Measurements from ENCODE around the gene PLXNA2.

The PLXNA2 gene

DNA sequence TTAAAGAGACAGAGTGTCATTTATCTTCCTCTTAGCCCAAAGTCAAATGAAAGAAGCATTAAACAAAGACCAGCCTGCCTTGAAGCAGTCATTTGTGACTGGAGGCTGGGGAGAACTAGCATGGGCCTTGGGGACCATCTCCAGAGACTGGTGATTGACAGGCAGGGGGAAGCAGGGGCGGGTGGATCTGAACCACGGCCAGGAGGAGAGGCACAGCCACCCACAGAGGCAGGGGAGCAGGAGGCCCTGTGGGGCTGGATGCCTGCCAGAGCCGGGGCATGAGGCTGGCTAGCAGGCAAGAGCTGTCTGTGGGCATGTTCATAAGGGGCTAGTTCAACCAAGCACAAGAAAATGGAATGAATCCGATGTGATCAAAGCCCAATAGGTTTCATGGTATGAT is 73.9 kb downstream of the PLXNA2 start:
- no peak for DNase-seq (ENCODE audit: low read depth)
- TF ChIP-seq, protein P1, sequence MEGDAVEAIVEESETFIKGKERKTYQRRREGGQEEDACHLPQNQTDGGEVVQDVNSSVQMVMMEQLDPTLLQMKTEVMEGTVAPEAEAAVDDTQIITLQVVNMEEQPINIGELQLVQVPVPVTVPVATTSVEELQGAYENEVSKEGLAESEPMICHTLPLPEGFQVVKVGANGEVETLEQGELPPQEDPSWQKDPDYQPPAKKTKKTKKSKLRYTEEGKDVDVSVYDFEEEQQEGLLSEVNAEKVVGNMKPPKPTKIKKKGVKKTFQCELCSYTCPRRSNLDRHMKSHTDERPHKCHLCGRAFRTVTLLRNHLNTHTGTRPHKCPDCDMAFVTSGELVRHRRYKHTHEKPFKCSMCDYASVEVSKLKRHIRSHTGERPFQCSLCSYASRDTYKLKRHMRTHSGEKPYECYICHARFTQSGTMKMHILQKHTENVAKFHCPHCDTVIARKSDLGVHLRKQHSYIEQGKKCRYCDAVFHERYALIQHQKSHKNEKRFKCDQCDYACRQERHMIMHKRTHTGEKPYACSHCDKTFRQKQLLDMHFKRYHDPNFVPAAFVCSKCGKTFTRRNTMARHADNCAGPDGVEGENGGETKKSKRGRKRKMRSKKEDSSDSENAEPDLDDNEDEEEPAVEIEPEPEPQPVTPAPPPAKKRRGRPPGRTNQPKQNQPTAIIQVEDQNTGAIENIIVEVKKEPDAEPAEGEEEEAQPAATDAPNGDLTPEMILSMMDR (IDR thresholded peaks at IDR 0.05; ENCODE audit: low read length, missing control alignments), result no peak
- no peak overlapping the region for H3K4me3 ChIP-seq (replicated peaks; ENCODE audit: low read depth, low read length)

DNA sequence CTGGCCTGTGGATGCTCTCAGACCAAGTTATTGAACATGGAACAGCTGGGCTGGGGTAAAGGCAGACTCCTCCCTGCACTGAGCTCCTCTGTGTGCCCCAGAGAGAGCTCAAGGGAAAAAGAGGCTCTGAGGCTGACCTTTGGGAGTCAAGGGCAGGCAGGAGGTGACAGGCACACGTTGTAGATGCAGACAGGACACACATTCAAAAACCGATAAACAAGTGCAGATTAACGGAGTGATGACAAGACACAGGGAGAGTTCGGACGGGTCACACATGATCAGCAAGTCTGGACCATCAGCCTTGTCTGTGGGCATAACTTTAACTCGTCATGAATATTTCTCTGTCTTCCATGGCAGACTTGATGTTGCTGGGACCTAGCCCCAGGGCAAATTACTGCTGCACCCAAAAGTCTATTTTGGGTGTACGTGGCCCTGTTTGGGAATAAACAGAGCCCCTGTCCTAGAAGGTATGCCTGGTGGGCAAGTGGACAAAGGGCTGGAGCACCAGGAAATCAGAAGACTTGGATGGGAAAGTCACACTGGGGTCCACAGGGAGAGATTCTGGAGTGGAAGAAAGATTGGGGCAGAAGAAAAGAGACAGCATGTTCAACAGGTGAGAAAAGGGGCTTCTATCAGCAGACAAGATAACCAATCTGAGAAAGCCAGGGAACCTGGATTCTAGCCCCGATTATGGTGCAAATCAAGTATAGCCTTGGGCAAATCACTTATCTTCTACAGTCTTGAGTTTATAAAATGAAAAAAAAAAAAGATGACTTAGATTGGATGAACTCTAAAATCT is 74.9 kb downstream of the PLXNA2 start:
- TF ChIP-seq, protein P1 (IDR thresholded peaks at IDR 0.05; ENCODE audit: low read length, missing control alignments), result no peak
- H3K4me3 ChIP-seq (replicated peaks; ENCODE audit: low read depth, low read length), result no peak overlapping the region
- no peak for DNase-seq (ENCODE audit: low read depth)

DNA sequence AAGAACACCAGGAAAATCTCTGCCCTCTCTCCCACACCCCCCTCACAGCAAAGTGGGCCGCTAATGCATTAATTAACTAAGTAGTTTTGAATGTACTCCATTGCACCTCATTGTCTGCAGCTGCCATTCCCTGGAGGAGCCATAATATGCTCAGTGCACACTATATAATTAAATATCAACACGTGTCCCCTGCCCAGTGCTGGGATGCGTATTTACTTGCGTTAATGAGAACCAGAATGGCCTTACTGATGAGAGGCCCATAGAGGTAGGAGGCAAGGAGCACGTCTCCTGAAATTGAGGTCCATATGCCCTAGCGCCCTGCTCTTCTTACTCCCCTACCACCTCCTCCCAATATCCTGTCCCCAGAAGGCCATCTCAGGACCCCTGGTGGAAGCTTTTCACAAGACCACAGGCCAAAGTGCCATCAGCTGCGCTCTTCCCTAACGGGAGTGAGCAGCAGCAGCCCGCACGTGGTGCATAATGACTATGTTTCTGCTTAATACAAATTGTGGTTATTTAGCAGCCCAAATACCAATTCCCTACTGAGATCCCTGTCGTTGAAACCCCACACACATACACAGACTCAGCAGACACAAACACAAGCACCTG is 76.8 kb downstream of the PLXNA2 start:
- TF ChIP-seq, protein P1 (IDR thresholded peaks at IDR 0.05; ENCODE audit: low read length, missing control alignments), result no peak
- no peak overlapping the region for H3K4me3 ChIP-seq (replicated peaks; ENCODE audit: low read depth, low read length)
- DNase-seq (ENCODE audit: low read depth), result no peak

DNA sequence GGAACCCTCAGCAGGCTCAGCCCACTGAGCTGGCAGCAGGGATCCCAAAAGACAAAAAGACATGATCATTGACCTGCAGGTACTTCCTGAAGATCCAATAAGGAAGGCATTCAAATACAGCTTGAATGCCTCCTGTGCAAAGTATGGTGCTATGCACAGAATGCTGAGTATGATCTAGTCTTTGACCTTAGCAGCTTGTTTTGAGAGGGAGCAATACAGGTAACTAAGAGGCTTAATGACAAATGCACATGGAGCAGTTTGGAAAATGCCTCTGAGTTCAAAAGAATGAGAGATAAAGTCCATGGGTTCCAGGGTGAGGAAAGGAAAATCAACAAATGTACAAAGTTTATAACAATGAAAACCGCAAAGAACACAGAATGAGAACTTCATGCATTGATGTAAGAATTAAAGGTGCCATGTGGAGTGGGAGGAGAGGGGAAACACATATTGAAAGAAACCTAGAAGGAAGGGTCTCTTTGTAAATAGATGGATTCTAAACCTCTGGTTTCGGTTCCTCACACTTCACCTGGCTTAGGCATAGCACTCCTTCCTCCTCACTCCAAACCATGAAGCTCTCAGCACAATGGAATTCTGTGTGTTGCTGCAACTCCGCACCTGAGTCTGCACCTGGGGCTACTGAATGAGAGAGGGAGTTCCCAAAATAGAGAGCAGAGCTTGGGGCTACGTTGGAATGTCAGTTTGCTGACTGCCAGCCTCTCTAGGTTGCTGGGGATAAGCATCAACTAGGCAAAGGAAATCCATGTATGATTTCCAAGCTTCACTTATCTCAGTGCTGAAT is 77.6 kb downstream of the PLXNA2 start:
- no peak for DNase-seq (ENCODE audit: low read depth)
- H3K4me3 ChIP-seq (replicated peaks; ENCODE audit: low read depth, low read length), result no peak overlapping the region
- TF ChIP-seq, protein P1 (IDR thresholded peaks at IDR 0.05; ENCODE audit: low read length, missing control alignments), result no peak

DNA sequence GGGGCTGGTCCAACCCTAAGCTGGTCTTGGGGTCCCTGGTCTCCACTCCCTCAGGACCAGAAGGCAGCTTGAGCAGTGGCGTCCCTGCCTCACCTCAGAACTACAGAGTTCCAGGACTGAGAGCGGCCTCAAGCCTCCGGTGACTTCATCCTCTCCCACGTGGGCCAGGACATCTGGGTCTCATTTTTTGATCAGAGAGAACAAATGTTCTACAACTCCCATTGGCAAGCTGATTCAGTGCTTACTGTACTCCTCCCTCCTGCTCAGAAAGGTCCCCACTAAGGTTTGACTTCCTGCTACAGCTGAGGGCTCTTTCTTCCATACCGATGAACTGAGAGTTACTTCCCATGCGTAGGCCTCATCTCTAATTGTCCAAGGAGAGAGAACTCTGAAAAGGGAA is 78.5 kb downstream of the PLXNA2 start:
- no peak for DNase-seq (ENCODE audit: low read depth)
- TF ChIP-seq, protein P1 (IDR thresholded peaks at IDR 0.05; ENCODE audit: low read length, missing control alignments), result no peak
- H3K4me3 ChIP-seq (replicated peaks; ENCODE audit: low read depth, low read length), result no peak overlapping the region

DNA sequence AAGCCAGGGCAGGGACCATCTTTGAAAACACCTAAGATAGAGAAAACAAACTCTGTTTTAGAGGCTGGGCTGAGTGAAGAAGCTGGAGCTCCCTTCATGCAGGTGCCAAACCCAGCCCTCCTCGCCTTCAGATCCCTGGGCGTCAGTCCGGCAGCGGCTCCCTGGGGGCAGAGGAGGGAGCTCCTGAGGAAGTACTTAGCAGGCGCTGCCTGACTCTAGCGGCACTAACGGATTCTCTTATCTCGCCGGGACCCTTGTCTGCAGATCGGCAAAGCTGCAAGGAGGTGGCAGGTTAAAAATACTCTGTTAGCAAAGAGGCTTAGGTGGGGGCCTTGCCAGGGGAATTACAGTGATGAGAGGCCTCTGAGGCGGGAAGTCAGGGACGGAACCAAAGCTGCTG is 79.6 kb downstream of the PLXNA2 start:
- no peak overlapping the region for H3K4me3 ChIP-seq (replicated peaks; ENCODE audit: low read depth, low read length)

More for the DNA sequence above, 79.6 kb downstream of the PLXNA2 start:
- DNase-seq (ENCODE audit: low read depth), result no peak
- TF ChIP-seq, protein P1 (IDR thresholded peaks at IDR 0.05; ENCODE audit: low read length, missing control alignments), result no peak
